ENCODE results near the gene AFAP1L1. TPM values are rescaled to one million over a fixed set of nuclear protein-coding genes. Genes with fewer than 3 reads are reported as not detected.

Gene AFAP1L1
- total and polyA plus RNA-seq, 10 of the 15 experiments (the other 5 are each of a cell fraction or from before 2014, with no cell fraction given): 0.11 TPM; not detected in 9

- TF ChIP-seq RBBP5 (conservative IDR thresholded peaks at IDR 0.05) (no peak), LARP7 (IDR thresholded peaks at IDR 0.05) (no peak), IKZF2 (IDR thresholded peaks at IDR 0.05) (no peak), PML (IDR thresholded peaks at IDR 0.05; ENCODE audit: low read length) (no peak), GATAD2B (conservative IDR thresholded peaks at IDR 0.05; ENCODE audit: low read depth) (no peak), HDAC2 (IDR thresholded peaks at IDR 0.05) (no peak), MAX (IDR thresholded peaks at IDR 0.05; ENCODE audit: low read depth, low read length) (no peak), EED (IDR thresholded peaks at IDR 0.05; ENCODE audit: low read depth) (no peak)
Measured at GRCh38 chr5:149320791-149321330, 49.2 kb downstream of the AFAP1L1 start (continued).

GRCh38 chr5:149322518-149322917 is 50.9 kb downstream of the AFAP1L1 start:
- DNase-seq (ENCODE audit: low read depth, low spot score): no peak
- H3K9me3 ChIP-seq (replicated peaks; ENCODE audit: control insufficient read depth, insufficient read depth, low read length): no peaks in the 10 kb centered on the region; the same call in 2 of the 3 replicates
- no peaks in the 10 kb centered on the region for H4K20me1 ChIP-seq (ENCODE audit: control insufficient read depth, insufficient read depth)
- H3K9ac ChIP-seq (ENCODE audit: control insufficient read depth, insufficient read depth, low read length): no peak overlapping the region
- RAD21 ChIA-PET (ENCODE audit: unreplicated experiment): no interaction called here
- H3K4me2 ChIP-seq (ENCODE audit: control insufficient read depth, insufficient read depth): no peak overlapping the region
- POLR2A ChIA-PET: no interaction called here
- no peaks in the 10 kb centered on the region; a peak in 1 of 4 replicates for H3K27me3 ChIP-seq (replicated peaks in 1 of 2; ENCODE audit: control insufficient read depth in 2 of 2, insufficient read depth in 2 of 2, low read length in 1 of 2)
- no peak for ATAC-seq
- BruUV-seq (replicated peaks): no TSS peak
- no peaks in the 10 kb centered on the region for H3K4me1 ChIP-seq (ENCODE audit: control insufficient read depth, insufficient read depth, low read length)
- no peaks in the 10 kb centered on the region for H3K79me2 ChIP-seq (ENCODE audit: control insufficient read depth, insufficient read depth, low read length)
- H3K4me3 ChIP-seq: no peak overlapping the region
- no peak overlapping the region for H2AFZ ChIP-seq (ENCODE audit: control insufficient read depth, low read depth, low read length)
- H3K36me3 ChIP-seq (ENCODE audit: control insufficient read depth in 2 of 2, insufficient read depth in 2 of 2, low read length in 1 of 2): no peaks in the 10 kb centered on the region
- SMC1A ChIA-PET (ENCODE audit: uncharacterized antibody, unreplicated experiment): no interaction called here
- no peak for FAIRE-seq
- no peak overlapping the region for H3K27ac ChIP-seq (ENCODE audit: control insufficient read depth, insufficient read depth)
- 67% methylated on average over 12 of the region's 12 CpGs for WGBS (ENCODE audit: insufficient coverage, insufficient replicate concordance, low lambda C conversion rate, missing lambda C conversion rate)
- CTCF ChIA-PET: interaction anchor here (1.0 to 8.0 kb wide), 3 partner anchors 14 to 51 kb away, joined by 3 to 90 read pairs (median 36); no protein-coding TSS in a partner anchor
- in situ Hi-C loops (cut with MboI): no loop called here
- intact Hi-C loops (cut with micrococcal nuclease; ENCODE audit: unreplicated experiment): no loop called here
- TF ChIP-seq RELB (IDR thresholded peaks at IDR 0.05; ENCODE audit: low read depth) (no peak), RFX5 (IDR thresholded peaks at IDR 0.05; ENCODE audit: low read depth, low read length) (no peak), ZBTB33 (IDR thresholded peaks at IDR 0.05) (no peak), TCF7 (IDR thresholded peaks at IDR 0.05; ENCODE audit: borderline replicate concordance) (no peak), IKZF1 (conservative IDR thresholded peaks at IDR 0.05) (no peak), ZBTB4 (CRISPR knock-in tag; IDR thresholded peaks at IDR 0.05) (no peak), SUZ12 (IDR thresholded peaks at IDR 0.05; ENCODE audit: unreplicated experiment) (no peak), STAT3 (IDR thresholded peaks at IDR 0.05; ENCODE audit: low read depth, low read length) (no peak), BRCA1 (IDR thresholded peaks at IDR 0.05; ENCODE audit: low read depth, low read length) (no peak), CEBPB (IDR thresholded peaks at IDR 0.05; ENCODE audit: borderline replicate concordance in 1 of 2, low read depth in 2 of 2, low read length in 2 of 2) (no peak), ESRRA (IDR thresholded peaks at IDR 0.05; ENCODE audit: low read length) (no peak)

All from GM12878 (cell line).